Measurements from ENCODE around the gene SLC22A14. TPM values are rescaled to one million over a fixed set of nuclear protein-coding genes. Genes with fewer than 3 reads are reported as not detected.

The SLC22A14 gene
- total RNA-seq, 1 donor from 2014 or later: 0.72 TPM

DNA sequence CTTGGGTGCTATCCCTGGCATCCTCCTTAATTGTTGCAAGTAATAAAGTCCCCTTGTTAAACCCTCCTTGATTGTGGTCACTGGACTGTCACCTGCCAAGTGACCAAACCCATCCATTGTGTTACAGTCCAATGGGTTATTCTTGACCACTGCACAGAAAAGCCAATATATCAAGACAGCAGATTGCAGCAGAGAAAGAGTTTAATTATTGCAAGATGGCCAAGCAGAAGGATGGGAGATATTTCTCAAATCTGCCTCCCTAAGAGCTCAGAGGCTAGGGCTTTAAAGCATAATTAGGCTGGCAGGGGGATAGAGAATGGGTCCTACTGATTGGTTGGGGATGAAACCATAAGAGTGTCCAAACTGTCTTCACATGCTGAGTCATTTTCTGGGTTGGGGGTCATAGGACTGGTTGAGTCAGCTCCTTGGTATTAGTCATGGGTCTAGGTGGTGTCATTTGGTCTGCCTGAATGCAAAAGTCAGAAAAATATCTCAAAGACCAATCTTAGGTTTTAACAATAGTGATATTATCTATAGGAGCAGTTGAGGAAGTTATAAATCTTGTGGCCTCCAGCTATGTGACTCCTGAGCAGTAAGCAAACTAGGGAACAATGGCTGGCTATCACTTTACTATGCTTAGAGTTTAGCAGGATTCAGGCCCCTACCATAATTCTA is 45.4 kb downstream of the SLC22A14 start:
- no peaks in the 10 kb centered on the region for H3K36me3 Mint-ChIP-seq (ENCODE audit: insufficient read depth)
- TF ChIP-seq, protein P1, sequence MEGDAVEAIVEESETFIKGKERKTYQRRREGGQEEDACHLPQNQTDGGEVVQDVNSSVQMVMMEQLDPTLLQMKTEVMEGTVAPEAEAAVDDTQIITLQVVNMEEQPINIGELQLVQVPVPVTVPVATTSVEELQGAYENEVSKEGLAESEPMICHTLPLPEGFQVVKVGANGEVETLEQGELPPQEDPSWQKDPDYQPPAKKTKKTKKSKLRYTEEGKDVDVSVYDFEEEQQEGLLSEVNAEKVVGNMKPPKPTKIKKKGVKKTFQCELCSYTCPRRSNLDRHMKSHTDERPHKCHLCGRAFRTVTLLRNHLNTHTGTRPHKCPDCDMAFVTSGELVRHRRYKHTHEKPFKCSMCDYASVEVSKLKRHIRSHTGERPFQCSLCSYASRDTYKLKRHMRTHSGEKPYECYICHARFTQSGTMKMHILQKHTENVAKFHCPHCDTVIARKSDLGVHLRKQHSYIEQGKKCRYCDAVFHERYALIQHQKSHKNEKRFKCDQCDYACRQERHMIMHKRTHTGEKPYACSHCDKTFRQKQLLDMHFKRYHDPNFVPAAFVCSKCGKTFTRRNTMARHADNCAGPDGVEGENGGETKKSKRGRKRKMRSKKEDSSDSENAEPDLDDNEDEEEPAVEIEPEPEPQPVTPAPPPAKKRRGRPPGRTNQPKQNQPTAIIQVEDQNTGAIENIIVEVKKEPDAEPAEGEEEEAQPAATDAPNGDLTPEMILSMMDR (IDR thresholded peaks at IDR 0.05; ENCODE audit: unreplicated experiment): no peak
- H3K9me3 Mint-ChIP-seq (ENCODE audit: low read depth): peaks cover 7% of the 10 kb centered on the region
- no peak overlapping the region for H3K27ac Mint-ChIP-seq
- DNase-seq (ENCODE audit: low spot score, unreplicated experiment): no peak
- H3K4me1 Mint-ChIP-seq (ENCODE audit: low read depth): no peaks in the 10 kb centered on the region
- no peaks in the 10 kb centered on the region for H3K27me3 Mint-ChIP-seq
- no peak overlapping the region for H3K4me3 Mint-ChIP-seq (ENCODE audit: low read depth)

DNA sequence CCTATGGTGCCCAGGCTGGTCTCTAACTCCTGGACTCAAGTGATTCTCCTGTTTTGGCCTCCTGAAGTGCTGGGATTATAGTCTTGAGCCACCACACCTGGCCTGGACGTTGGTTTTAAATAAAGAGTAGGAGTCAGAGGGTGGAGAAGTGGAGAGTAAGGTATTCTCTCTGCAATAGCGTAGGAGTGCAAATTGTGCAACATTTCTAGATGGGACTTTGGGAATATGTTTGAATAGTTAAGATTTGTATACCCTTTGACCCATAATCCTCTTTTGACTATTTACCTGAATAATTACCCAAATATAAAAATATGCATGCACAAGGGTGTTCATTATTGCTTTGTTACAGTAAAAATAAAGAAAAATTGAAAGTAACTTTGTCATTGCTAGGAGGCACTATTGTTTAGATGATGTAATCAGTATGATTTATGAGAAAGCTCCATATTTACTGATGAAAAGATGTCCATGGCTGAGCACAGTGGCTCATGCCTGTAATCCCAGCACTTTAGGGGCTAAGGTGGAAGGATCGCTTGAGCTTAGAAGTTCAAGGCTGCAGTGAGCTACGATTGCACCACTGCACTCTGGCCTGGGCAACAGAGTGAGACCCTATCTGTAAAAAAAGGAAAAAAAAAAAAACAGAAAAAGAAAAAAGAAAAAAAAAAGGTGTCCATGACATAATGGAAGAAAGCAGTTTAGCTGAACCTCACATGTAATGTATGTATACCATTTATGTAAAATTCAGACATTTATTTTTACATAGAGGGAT is 49.3 kb downstream of the SLC22A14 start:
- H3K4me1 Mint-ChIP-seq (ENCODE audit: low read depth): no peaks in the 10 kb centered on the region
- no peak overlapping the region for H3K4me3 Mint-ChIP-seq (ENCODE audit: low read depth)
- DNase-seq (ENCODE audit: low spot score, unreplicated experiment): no peak
- TF ChIP-seq, protein P1 (IDR thresholded peaks at IDR 0.05; ENCODE audit: unreplicated experiment): no peak
- no peak overlapping the region for H3K27ac Mint-ChIP-seq
- peaks cover 5% of the 10 kb centered on the region for H3K27me3 Mint-ChIP-seq
- peaks cover 3% of the 10 kb centered on the region for H3K9me3 Mint-ChIP-seq (ENCODE audit: low read depth)
- H3K36me3 Mint-ChIP-seq (ENCODE audit: insufficient read depth): no peaks in the 10 kb centered on the region

DNA sequence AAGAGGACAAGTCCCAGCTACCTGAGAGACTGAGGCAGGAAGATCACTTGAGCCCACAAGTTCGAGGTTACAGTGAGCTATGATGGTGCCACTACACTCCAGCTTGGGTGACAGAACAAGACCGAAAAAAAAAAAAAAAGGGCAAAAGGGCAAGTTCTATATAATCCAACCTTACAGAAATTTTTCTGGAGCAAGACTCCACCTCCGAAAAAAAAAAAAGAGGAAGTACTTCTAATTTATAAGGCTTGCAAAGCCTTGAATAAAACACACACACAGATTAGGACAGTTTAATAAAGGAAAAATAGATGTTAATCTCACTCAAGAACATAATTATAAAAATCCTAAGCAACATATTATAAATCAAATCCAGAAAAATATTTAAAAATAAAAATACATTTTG is 50.1 kb downstream of the SLC22A14 start:
- no peak for DNase-seq (ENCODE audit: low spot score, unreplicated experiment)

DNA sequence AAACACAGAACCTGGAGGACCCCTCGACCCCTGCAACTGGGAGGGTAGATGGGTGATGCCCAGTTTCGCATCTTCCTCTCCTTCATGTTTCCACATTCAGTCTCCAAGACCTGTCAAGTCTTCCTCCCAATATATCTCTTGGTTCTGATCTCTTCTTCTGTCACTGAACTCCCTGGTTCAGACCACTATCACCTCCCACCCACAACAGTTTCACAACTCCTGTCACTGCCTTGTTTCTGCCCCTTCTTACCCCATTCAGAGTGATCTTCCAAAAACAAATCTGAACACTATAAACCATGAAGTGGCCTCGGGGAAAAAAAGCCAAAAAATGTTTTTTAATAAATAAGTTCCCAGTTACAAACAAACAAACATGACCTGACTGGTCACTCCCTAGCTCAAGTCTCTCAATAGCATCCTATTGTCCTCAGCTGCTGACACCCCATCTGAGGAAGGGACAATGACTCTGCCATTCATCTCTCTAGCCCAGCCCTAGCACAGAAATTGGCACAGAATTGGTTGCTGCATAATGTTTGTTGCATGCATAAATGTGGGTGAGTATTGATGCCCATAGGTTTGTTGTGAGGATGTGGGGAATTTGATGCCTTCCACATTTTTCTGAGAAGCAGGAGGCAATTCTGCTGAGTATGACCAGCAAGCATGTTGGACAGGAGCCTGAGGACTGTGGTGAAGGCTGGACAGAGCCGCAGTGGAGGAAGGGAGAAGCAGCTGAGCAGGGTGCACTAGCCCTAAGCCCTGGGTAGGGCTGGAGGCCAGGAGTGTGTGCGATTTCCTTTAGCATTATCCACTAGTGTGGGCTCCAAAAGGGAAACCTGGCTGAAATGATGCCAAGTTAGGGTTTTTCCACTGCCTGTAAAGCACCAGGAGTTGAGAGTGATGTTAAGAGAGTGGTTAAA is 52.3 kb downstream of the SLC22A14 start:
- H3K27ac Mint-ChIP-seq: no peak overlapping the region
- DNase-seq (ENCODE audit: low spot score, unreplicated experiment): no peak
- H3K36me3 Mint-ChIP-seq (ENCODE audit: insufficient read depth): no peaks in the 10 kb centered on the region
- H3K27me3 Mint-ChIP-seq: peaks cover 5% of the 10 kb centered on the region
- no peaks in the 10 kb centered on the region for H3K9me3 Mint-ChIP-seq (ENCODE audit: low read depth)
- H3K4me3 Mint-ChIP-seq (ENCODE audit: low read depth): no peak overlapping the region
- no peaks in the 10 kb centered on the region for H3K4me1 Mint-ChIP-seq (ENCODE audit: low read depth)
- TF ChIP-seq, protein P1 (IDR thresholded peaks at IDR 0.05; ENCODE audit: unreplicated experiment): no peak

More for the DNA sequence above, 50.1 kb downstream of the SLC22A14 start:
- H3K9me3 Mint-ChIP-seq (ENCODE audit: low read depth): peaks cover 2% of the 10 kb centered on the region
- peaks cover 5% of the 10 kb centered on the region for H3K27me3 Mint-ChIP-seq
- H3K4me3 Mint-ChIP-seq (ENCODE audit: low read depth): no peak overlapping the region
- H3K4me1 Mint-ChIP-seq (ENCODE audit: low read depth): no peaks in the 10 kb centered on the region
- TF ChIP-seq, protein P1 (IDR thresholded peaks at IDR 0.05; ENCODE audit: unreplicated experiment): no peak
- no peaks in the 10 kb centered on the region for H3K36me3 Mint-ChIP-seq (ENCODE audit: insufficient read depth)
- no peak overlapping the region for H3K27ac Mint-ChIP-seq

DNA sequence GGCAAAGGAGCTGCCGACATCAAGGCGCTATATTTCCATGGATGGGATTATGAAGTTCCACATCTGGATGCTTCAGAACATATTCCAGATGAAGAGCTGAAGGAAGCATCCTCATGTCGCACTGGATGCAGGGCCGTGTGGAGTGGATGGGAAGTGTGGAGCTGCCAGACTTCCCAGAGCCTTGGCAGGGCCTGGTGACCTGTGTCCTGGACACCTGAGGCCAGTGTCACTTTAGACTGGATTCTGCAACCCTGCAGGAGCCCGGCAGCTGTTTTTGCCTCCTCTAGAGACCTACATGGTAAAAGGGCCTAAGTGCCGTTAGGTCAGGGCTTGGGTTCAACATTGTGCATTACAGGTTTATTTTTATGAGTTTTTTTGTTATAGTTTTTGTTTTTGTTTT is 53.2 kb downstream of the SLC22A14 start:
- H3K27me3 Mint-ChIP-seq: peaks cover 5% of the 10 kb centered on the region
- H3K27ac Mint-ChIP-seq: no peak overlapping the region
- no peaks in the 10 kb centered on the region for H3K36me3 Mint-ChIP-seq (ENCODE audit: insufficient read depth)
- no peak for DNase-seq (ENCODE audit: low spot score, unreplicated experiment)
- TF ChIP-seq, protein P1 (IDR thresholded peaks at IDR 0.05; ENCODE audit: unreplicated experiment): no peak
- H3K4me3 Mint-ChIP-seq (ENCODE audit: low read depth): no peak overlapping the region
- H3K9me3 Mint-ChIP-seq (ENCODE audit: low read depth): no peaks in the 10 kb centered on the region
- no peaks in the 10 kb centered on the region for H3K4me1 Mint-ChIP-seq (ENCODE audit: low read depth)

All from progenitor cell of endocrine pancreas (in vitro differentiated cells).